Brain microvascular endothelial cell (primary cell): ENCODE measurements around the gene CCDC136.

ENCODE experiments used
- DNase-seq: peaks from one replicate; pipeline ENCODE4 v3.0.0-alpha.2; 2020
- H3K27ac ChIP-seq: fragments of 250-450 bp; sonication (Bioruptor Pico); 2 replicates; pipeline ENCODE4 v1.5.1; 2020; ENCODE audit warnings: mild to moderate bottlenecking, moderate library complexity
- H3K27me3 ChIP-seq: fragments of 250-450 bp; sonication (Bioruptor Pico); replicated peaks from 2 replicates; pipeline ENCODE4 v1.5.1; 2020; ENCODE audit warnings: mild to moderate bottlenecking
- H3K36me3 ChIP-seq: fragments of 250-450 bp; sonication (Bioruptor Pico); replicated peaks from 2 replicates; pipeline ENCODE4 v1.5.1; 2020; ENCODE audit warnings: mild to moderate bottlenecking
- H3K4me3 ChIP-seq: 2 replicates; pipeline ENCODE4 v1.5.1; 2011; ENCODE audit warnings: low read depth, mild to moderate bottlenecking, control low read depth, low read length, moderate library complexity
- CTCF ChIP-seq: IDR thresholded peaks from 2 replicates; pipeline ENCODE4 v1.5.1; 2011; ENCODE audit warnings: low read depth, mild to moderate bottlenecking, moderate library complexity, low read length, control low read depth, inconsistent platforms; ENCODE audit errors: missing control alignments
- in situ Hi-C: cut with HindIII; loops from 2 replicates; pipeline ENCODE4 v1.10.0; 2017; ENCODE audit warnings: low sequenced_read_pairs, low pct_ligation_motif_present

Gene CCDC136

GRCh38 chr7:128791121-128791971, at the start of gene CCDC136:
CCDC136 (plus strand) TSS chr7:128791968; CDS start chr7:128792412, 444 bp downstream.
- H3K27me3 ChIP-seq: peaks cover 2% of the 10 kb centered on the region
- H3K27ac ChIP-seq: no peak within 1 kb of the TSS
- in situ Hi-C loops: no loop called here
- DNase-seq: no peak
- no peaks in the 10 kb centered on the region for H3K36me3 ChIP-seq
- H3K4me3 ChIP-seq: peak within 1 kb of the TSS; percentile 72
- TF ChIP-seq CTCF: no peak

GRCh38 chr7:128742206-128742605, 49.6 kb upstream of the CCDC136 start:
- no peak for TF ChIP-seq CTCF
- Histone ChIP-seq H3K4me3 (peak overlapping the region; percentile 98), H3K27me3 (no peaks in the 10 kb centered on the region), H3K27ac (peak overlapping the region; percentile 47), H3K36me3 (peaks cover 11% of the 10 kb centered on the region)
- no peak for DNase-seq
- in situ Hi-C loops: no loop called here

GRCh38 chr7:128743112-128743772, 48.5 kb upstream of the CCDC136 start:
- peak overlapping the region; percentile 71 for H3K27ac ChIP-seq
- H3K36me3 ChIP-seq: peaks cover 19% of the 10 kb centered on the region
- no peaks in the 10 kb centered on the region for H3K27me3 ChIP-seq
- peak; percentile 36 for DNase-seq
- in situ Hi-C loops: no loop called here
- no peak overlapping the region for H3K4me3 ChIP-seq
- no peak for TF ChIP-seq CTCF

GRCh38 chr7:128744366-128744905, 47.3 kb upstream of the CCDC136 start:
- in situ Hi-C loops: no loop called here
- peaks cover 29% of the 10 kb centered on the region for H3K36me3 ChIP-seq
- TF ChIP-seq CTCF: no peak
- H3K4me3 ChIP-seq: no peak overlapping the region
- DNase-seq: no peak
- H3K27me3 ChIP-seq: no peaks in the 10 kb centered on the region
- H3K27ac ChIP-seq: no peak overlapping the region

GRCh38 chr7:128745706-128746105, 46.1 kb upstream of the CCDC136 start:
- Histone ChIP-seq H3K4me3 (no peak overlapping the region), H3K27me3 (no peaks in the 10 kb centered on the region), H3K36me3 (peaks cover 39% of the 10 kb centered on the region), H3K27ac (no peak overlapping the region)
- in situ Hi-C loops: no loop called here
- no peak for DNase-seq
- TF ChIP-seq CTCF: no peak
